Astrocyte (in vitro differentiated cells and primary cell): ENCODE results near the gene DPEP1. TPM values are rescaled to one million over a fixed set of nuclear protein-coding genes. Genes with fewer than 3 reads are reported as not detected.

Source experiments
- DNase-seq: peaks from one replicate; pipeline ENCODE4 v3.0.0-alpha.2; 2010; ENCODE audit warnings: low read depth
- FAIRE-seq: peaks from 2 replicates; lab custom pipeline; 2011; peaks lifted over from hg19 to GRCh38; lab: Jason Lieb, UNC
- H2AFZ ChIP-seq: 2 replicates; pipeline ENCODE4 v1.6.0; 2012; ENCODE audit warnings: low read depth, low read length, inconsistent platforms
- H3K27ac ChIP-seq: 2 replicates; pipeline ENCODE4 v1.5.1; 2011; ENCODE audit warnings: low read depth, low read length, inconsistent platforms
- H3K27me3 ChIP-seq: 2 replicates; pipeline ENCODE4 v1.6.0; 2011; ENCODE audit warnings: low read length, inconsistent platforms; ENCODE audit not compliant: insufficient read depth
- H3K36me3 ChIP-seq: 2 replicates; pipeline ENCODE4 v1.5.1; 2011; ENCODE audit warnings: low read length, inconsistent platforms; ENCODE audit not compliant: insufficient read depth
- H3K4me1 ChIP-seq: 2 replicates; pipeline ENCODE4 v1.5.1; 2011; ENCODE audit warnings: low read length, inconsistent platforms; ENCODE audit not compliant: insufficient read depth
- H3K4me2 ChIP-seq: 2 replicates; pipeline ENCODE4 v1.6.0; 2012; ENCODE audit warnings: low read length, inconsistent platforms
- H3K4me3 ChIP-seq: 2 replicates; pipeline ENCODE4 v1.5.1; 2011; ENCODE audit warnings: low read depth, mild to moderate bottlenecking, low read length, inconsistent platforms; ENCODE audit not compliant: insufficient read depth
- H3K79me2 ChIP-seq: 2 replicates; pipeline ENCODE4 v1.6.0; 2012; ENCODE audit warnings: mild to moderate bottlenecking, low read length, inconsistent platforms; ENCODE audit not compliant: insufficient read depth
- H3K9ac ChIP-seq: 2 replicates; pipeline ENCODE4 v1.6.0; 2012; ENCODE audit warnings: mild to moderate bottlenecking, low read length, inconsistent platforms
- H3K9me3 ChIP-seq: 2 replicates; pipeline ENCODE4 v1.5.1; 2012; ENCODE audit warnings: low read depth, mild to moderate bottlenecking, low read length, inconsistent platforms; ENCODE audit not compliant: insufficient read depth
- H4K20me1 ChIP-seq: 2 replicates; pipeline ENCODE4 v1.6.0; 2012; ENCODE audit warnings: low read length, inconsistent platforms; ENCODE audit not compliant: insufficient read depth
- H3K27ac Mint-ChIP-seq: one replicate; pipeline ENCODE4 v1.8.0; 2021; ENCODE audit warnings: mild to moderate bottlenecking, mixed read lengths; ENCODE audit not compliant: unreplicated experiment
- H3K27me3 Mint-ChIP-seq: one replicate; pipeline ENCODE4 v1.8.0; 2021; ENCODE audit warnings: low read depth, mixed read lengths; ENCODE audit not compliant: unreplicated experiment
- H3K36me3 Mint-ChIP-seq: one replicate; pipeline ENCODE4 v1.8.0; 2021; ENCODE audit warnings: low read depth, mixed read lengths; ENCODE audit not compliant: unreplicated experiment
- H3K4me1 Mint-ChIP-seq: one replicate; pipeline ENCODE4 v1.8.0; 2021; ENCODE audit warnings: low read depth, mixed read lengths; ENCODE audit not compliant: unreplicated experiment
- H3K4me3 Mint-ChIP-seq: one replicate; pipeline ENCODE4 v1.8.0; 2021; ENCODE audit warnings: mild to moderate bottlenecking, moderate library complexity, mixed read lengths; ENCODE audit not compliant: unreplicated experiment
- H3K9me3 Mint-ChIP-seq: one replicate; pipeline ENCODE4 v1.8.0; 2021; ENCODE audit warnings: mild to moderate bottlenecking, mixed read lengths; ENCODE audit not compliant: unreplicated experiment
- CTCF ChIP-seq: IDR thresholded peaks from 2 replicates; pipeline ENCODE4 v1.5.1; 2011; ENCODE audit warnings: low read depth, mild to moderate bottlenecking, inconsistent platforms, low read length, moderate library complexity; ENCODE audit not compliant: insufficient read depth
- EZH2 ChIP-seq: IDR thresholded peaks from 2 replicates; pipeline ENCODE4 v1.6.1; 2012; ENCODE audit warnings: mild to moderate bottlenecking, low read length, inconsistent platforms; ENCODE audit not compliant: insufficient read depth
- total RNA-seq: library from RNA; stranded (reverse); gene quantifications from 2 replicates; pipeline ENCODE4 v1.2.1, GENCODE V29; 2021

Gene DPEP1
- total RNA-seq, 1 donor from 2014 or later = 0.11 TPM

- peaks cover 3% of the 10 kb centered on the region for H3K27me3 Mint-ChIP-seq
- H3K79me2 ChIP-seq = peaks cover 5% of the 10 kb centered on the region
- H3K4me3 Mint-ChIP-seq = peak within 1 kb of the TSS; percentile 60
- H3K9ac ChIP-seq = peak within 1 kb of the TSS; percentile 55
- H3K4me2 ChIP-seq = peak within 1 kb of the TSS; percentile 83
- H3K36me3 ChIP-seq = no peaks in the 10 kb centered on the region
- peaks cover 5% of the 10 kb centered on the region for H3K4me1 ChIP-seq
- H4K20me1 ChIP-seq = no peaks in the 10 kb centered on the region
- no peak within 1 kb of the TSS for H3K27ac ChIP-seq
- peaks cover 9% of the 10 kb centered on the region for H3K4me1 Mint-ChIP-seq
- TF ChIP-seq EZH2 (peak; percentile 60), CTCF (no peak)
- DNase-seq = no peak
- no peaks in the 10 kb centered on the region for H3K9me3 Mint-ChIP-seq
- FAIRE-seq = no peak
- H3K4me3 ChIP-seq = peak within 1 kb of the TSS; percentile 48
- no peak within 1 kb of the TSS for H3K27ac Mint-ChIP-seq
- H3K9me3 ChIP-seq = no peaks in the 10 kb centered on the region
- H3K27me3 ChIP-seq = no peaks in the 10 kb centered on the region
- H3K36me3 Mint-ChIP-seq = no peaks in the 10 kb centered on the region
- peak within 1 kb of the TSS; percentile 89 for H2AFZ ChIP-seq
Observed at GRCh38 chr16:89575247-89576152, 37.9 kb upstream of the DPEP1 start, which contains the start of gene CPNE7. Gene CPNE7 (plus strand): TSS chr16:89575758. CDS start chr16:89575898, 140 bp downstream.

DNA sequence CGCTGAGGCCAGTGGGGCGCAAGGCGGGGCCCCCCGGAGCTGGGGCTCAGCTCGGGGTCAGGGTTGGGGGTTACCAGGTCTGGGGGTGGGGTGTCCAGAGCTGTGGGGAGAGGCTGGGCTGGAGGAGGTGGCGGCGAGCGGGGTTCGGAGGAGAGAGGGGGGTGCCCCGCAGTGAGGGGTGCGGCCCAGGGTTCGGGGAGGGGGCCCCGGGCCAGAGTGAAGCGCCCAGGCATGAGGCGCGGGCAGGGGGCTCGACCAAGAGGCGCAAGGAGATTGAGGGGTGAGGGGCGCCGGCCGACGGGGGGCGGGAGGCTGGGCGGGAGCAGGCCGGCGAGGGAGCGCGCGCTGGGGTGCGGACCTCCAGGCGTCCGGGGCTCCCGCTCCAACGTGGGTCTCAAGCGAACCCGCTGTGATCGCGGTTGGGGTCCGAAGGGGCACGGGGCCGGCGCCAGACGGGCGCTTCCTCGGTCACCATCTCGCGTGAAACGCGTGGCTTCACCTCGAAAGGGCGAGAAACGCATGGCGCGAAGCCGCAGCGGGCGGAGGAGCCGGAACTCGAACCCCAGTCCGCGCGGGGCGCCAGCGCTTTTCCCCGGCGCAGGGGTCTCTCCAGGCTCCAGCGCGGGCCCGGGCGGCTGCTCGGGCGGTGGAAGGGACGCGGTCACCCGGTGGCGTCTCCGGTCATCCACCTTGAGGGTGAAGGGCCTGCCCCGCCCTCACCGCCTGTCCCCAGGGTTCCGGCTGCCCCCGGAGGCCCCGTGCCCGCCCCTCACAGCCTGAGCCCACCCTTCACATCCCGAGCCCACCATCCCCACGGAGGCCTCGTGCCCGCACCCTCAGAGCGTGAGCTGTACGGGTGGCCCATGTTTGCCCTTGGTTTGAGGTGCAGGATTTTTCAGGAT lies 37.0 kb upstream of the DPEP1 start:
- FAIRE-seq = no peak

More for the DNA sequence above, 37.0 kb upstream of the DPEP1 start:
- TF ChIP-seq CTCF (no peak), EZH2 (peak; percentile 58)
- H3K4me2 ChIP-seq = peak overlapping the region; percentile 83
- Mint-ChIP-seq H3K4me1 (peaks cover 9% of the 10 kb centered on the region), H3K27me3 (peaks cover 3% of the 10 kb centered on the region), H3K9me3 (no peaks in the 10 kb centered on the region), H3K4me3 (no peak overlapping the region), H3K27ac (no peak overlapping the region), H3K36me3 (no peaks in the 10 kb centered on the region)
- no peaks in the 10 kb centered on the region for H4K20me1 ChIP-seq
- H3K27me3 ChIP-seq = no peaks in the 10 kb centered on the region
- H3K4me3 ChIP-seq = peak overlapping the region; percentile 48
- H2AFZ ChIP-seq = peak overlapping the region; percentile 10
- peaks cover 5% of the 10 kb centered on the region for H3K79me2 ChIP-seq
- peaks cover 9% of the 10 kb centered on the region for H3K4me1 ChIP-seq
- no peaks in the 10 kb centered on the region for H3K36me3 ChIP-seq
- DNase-seq = no peak
- H3K9ac ChIP-seq = peak overlapping the region; percentile 55
- no peak overlapping the region for H3K27ac ChIP-seq
- no peaks in the 10 kb centered on the region for H3K9me3 ChIP-seq
